Adrenal gland (tissue), 5 donors: Measurements from ENCODE around the gene PRR7.

ENCODE experiments used
- POLR2A ChIP-seq, 2 donors: fragments of 450-650 bp; IDR thresholded peaks; one replicate each; pipeline ENCODE4 v1.6.1; 2017; ENCODE audit warnings: antibody characterized with exemption in 2 of 2, mild to moderate bottlenecking in 2 of 2, moderate library complexity in 1 of 2
- TF ChIP-seq, protein P1 (sequence below), 6 experiments: fragments of 450-650 bp in 4 of 6; fragments of 200-600 bp in 2 of 6; sonication (generic) in 1 of 6; IDR thresholded peaks; 1 replicate in 5 of 6; 2 replicates in 1 of 6; pipeline versions ENCODE4 v1.5.1 to v1.8.0; 2016 to 2021; ENCODE audit warnings: antibody characterized with exemption in 6 of 6, mild to moderate bottlenecking in 2 of 6, moderate library complexity in 1 of 6
- donor health status: DM: no; HTN: no; CAD: no.

DNA sequence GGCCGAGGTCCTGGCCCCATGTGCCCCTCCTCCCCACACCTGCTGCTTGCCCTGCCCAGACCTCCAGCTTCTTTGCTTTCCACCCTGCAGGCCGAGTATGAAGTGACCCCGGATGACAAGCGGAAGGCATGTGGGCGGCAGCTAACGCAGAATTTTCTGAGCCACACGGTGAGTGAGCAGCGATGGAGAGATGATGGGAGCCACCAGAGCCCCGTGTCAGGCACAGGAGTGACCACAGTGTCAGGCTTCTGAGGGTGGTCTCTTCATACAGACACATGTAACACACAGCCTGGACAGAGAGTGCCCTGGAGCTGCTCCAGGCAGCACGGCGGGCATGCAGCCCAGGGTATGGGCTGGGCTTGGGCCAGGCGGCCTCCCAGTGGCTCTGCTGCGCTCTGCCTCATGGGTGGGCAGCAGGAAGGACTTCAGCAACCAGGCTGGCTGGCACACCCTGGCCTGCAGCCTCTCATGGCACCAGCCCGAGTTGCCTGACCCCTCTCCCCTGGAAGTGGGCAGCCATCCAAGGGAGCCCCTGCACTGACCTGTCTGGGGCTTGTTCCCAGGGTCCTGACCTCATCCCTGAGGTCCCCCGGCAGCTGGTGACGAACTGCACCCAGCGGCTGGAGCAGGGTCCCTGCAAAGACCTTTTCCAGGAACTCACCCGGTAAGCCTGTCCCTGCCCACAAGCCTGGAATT is 14.3 kb upstream of the PRR7 start:
- TF ChIP-seq POLR2A (IDR thresholded peaks at IDR 0.05): no peak
- TF ChIP-seq, protein P1, sequence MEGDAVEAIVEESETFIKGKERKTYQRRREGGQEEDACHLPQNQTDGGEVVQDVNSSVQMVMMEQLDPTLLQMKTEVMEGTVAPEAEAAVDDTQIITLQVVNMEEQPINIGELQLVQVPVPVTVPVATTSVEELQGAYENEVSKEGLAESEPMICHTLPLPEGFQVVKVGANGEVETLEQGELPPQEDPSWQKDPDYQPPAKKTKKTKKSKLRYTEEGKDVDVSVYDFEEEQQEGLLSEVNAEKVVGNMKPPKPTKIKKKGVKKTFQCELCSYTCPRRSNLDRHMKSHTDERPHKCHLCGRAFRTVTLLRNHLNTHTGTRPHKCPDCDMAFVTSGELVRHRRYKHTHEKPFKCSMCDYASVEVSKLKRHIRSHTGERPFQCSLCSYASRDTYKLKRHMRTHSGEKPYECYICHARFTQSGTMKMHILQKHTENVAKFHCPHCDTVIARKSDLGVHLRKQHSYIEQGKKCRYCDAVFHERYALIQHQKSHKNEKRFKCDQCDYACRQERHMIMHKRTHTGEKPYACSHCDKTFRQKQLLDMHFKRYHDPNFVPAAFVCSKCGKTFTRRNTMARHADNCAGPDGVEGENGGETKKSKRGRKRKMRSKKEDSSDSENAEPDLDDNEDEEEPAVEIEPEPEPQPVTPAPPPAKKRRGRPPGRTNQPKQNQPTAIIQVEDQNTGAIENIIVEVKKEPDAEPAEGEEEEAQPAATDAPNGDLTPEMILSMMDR (IDR thresholded peaks at IDR 0.05): no peak
